ENCODE data around the gene PSMB1.
"Not testable (repeated sequence)": the region's sequence is repeated elsewhere in the genome, so short reads cannot be mapped to it uniquely, and the experiment has no call there.

Gene PSMB1

DNA sequence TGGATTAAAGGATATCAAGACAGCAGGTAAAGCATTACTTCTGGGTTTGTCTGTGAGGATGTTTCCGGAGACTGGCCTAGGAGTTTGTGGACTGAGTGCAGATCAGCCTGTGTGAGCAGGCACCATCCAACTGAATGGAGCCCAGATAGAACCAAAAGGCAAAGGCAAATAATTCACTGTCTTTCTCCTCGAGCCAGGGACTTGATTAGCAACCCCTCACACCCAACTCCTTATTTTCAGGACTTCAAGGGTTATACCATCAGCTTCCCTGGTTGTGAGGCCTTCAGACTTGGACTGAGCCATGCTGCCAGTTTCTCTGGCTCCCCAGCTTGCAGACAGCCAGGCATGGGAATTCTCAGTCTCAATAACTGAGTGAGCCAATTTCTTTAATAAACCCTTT, 19.3 kb downstream of the PSMB1 start:
- no peak for DNase-seq

DNA sequence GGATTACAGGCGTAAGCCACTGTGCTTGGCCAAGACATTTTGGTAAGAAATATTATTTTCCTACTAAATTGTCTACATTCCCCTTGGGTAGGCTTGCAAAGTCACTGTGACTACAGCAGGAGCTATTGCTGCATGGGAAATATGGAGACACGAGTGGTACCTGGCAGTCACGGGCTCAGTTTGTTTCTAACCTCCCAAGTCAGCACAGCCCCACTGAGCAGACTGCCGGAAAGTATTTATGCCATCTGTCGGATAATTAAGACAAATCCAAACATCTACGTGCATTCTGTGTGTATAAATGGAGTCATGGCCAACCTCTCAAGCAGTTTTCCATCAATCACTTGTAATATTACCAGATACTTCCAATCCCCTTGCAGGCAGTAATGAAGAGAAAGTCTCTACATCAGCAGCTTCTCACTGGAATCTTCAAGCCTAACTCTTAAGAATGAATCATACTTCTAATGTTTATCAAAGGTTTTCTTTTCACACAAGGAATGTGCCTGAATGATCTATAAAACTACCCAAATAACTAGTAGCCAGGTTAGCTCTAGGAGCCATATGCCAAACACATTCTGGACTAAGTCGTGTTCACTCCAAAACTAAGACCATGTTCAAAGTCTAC, 20.1 kb downstream of the PSMB1 start:
- DNase-seq, result no peak

DNA sequence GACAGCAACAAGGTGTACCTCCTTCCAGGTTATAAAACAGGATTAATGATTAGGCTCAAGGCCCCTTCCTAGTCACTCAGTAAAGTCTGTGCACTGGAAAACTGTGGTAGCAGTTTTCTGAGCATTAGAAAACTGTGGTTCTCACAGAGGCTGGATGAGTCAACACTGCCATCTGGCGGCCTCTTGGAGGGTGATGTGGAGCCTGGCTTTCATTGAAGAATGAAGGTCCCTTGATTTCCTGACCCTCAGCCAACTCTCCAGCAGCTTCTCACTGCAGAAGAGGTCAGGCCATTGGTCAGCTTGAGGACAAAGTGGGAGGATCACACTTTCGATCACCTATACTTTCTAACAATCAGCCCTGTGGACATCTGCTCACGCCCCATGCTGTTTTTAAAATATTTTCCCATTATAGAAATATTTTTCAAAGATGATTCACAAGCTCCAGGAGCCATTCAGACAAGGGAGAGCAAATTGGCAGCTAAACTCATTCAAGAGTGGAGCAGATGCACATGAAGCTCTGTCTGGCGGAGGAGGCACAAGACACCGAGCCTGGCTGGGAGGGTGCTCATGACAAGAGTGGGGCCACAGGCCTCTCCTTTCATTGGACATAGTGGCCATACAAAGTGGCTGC, 23.2 kb downstream of the PSMB1 start:
- DNase-seq, result peak; percentile 61

DNA sequence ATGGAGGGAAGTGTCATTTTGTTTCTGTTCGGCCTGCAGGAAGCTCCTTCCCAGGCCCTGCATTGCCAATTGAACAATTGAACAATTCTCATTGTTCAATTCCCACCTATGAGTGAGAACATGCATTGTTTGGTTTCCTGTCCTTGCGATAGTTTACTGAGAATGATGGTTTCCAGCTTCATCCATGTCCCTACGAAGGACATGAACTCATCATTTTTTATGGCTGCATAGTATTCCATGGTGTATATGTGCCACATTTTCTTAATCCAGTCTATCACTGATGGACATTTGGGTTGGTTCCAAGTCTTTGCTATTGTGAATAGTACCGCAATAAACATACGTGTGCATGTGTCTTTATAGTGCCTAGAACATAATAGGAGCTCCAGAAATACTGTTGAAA, 25.1 kb downstream of the PSMB1 start:
- not testable (repeated sequence) for DNase-seq

DNA sequence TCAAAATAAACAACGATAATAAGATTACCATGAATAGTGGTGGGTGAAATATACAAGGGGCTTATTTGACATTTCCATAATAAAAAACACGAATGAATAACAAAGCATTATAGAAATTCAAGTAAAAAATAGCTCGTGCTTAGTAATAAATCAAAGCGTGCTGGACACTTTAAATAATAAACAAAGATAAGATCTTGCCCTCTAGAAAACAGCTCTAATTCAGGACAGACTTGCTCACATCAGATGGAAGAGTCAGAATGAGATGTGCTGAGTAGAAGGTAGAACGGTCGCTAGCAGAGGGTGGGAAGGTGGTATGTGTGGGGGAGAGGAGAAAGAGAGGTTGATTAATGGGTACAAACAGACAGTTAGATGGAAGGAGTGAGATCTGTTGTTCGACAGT, 27.3 kb downstream of the PSMB1 start:
- DNase-seq, result no peak

DNA sequence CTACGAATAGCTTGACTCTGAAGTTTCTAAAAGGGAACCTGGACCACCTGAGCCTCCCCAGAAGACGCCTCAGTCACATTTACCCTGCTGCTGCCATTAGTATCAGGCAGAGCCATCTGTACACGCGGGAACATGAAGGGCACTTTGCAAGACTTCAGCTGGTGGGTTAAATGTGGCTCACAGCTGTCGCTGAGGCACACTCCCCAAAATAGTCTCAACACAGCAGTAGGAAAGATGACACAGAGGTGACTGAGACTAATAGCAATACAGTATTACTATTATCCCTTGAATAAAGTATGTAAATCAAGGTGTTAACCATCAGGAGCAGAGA, 29.0 kb downstream of the PSMB1 start:
- no peak for DNase-seq

DNA sequence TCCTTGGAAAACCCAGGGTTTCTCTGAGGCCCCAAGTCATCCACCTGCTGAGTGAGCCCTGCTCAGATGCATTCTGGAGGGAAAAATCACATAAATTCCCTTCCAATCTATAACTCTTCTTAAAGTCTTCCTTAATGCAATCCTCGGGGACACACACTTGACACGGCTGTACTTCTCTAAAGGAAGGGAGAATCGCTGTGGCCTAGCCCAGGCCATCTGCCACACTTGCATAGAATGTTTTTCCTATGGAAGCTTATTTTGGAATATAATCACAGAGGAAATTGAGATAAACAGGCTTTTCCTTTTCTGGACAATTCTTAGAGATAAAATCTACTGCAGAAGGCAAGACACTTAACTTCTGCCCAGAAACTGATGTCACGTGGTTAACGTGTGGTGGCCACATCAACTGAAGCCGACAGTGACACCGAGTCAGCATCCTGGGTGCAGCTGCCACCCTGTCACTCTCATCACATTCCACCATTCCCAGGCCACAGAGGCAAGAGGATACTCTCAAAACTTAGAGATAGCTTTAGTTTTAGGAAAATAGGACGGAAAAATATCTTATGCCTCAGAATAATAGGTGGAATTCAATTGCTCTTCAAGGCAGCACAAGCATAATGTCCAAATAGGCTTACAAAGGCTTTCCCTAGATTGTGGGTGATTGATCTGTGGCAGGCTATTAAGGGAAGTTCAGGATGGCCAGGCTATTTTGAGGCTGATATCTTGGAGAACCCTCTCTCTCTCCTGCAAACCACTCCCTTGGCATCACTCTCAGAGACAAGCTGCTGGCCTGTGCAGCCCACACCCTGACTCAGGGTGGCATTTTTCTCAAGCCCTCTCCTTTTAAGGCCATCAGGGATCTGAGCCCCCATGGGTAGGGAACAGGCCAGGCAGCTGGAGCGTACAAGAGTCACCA, 29.6 kb downstream of the PSMB1 start:
- DNase-seq, result no peak

DNA sequence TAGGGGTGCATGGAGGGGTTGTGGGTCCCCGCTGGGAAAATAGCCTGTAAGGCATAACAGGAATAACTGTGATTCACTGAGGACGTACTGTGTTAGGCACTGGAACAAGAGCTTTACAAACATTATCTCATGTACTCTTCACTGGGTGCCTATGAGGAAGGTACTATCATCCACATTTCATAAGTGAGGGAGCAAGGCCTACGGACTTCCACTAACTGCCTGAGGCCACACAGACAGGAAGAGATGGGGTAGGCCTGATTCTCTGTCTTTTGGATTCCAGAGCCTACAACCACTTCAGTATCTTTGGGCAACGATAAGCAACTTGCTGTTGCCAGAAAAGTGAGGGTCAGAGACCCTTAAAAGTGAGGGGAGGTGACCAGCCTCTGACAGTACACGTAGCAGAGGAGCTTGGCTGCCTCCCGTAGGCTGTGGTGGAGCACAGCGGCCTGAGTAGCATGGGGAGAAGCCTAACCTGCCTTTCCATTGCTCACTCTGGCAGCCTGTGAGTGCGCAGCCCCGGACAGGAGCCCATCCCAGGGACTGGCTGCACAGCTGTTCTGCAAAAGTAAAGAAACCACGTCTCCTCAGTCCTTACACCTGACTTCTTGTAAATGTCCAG, 30.4 kb downstream of the PSMB1 start:
- peak; percentile 6 for DNase-seq

DNA sequence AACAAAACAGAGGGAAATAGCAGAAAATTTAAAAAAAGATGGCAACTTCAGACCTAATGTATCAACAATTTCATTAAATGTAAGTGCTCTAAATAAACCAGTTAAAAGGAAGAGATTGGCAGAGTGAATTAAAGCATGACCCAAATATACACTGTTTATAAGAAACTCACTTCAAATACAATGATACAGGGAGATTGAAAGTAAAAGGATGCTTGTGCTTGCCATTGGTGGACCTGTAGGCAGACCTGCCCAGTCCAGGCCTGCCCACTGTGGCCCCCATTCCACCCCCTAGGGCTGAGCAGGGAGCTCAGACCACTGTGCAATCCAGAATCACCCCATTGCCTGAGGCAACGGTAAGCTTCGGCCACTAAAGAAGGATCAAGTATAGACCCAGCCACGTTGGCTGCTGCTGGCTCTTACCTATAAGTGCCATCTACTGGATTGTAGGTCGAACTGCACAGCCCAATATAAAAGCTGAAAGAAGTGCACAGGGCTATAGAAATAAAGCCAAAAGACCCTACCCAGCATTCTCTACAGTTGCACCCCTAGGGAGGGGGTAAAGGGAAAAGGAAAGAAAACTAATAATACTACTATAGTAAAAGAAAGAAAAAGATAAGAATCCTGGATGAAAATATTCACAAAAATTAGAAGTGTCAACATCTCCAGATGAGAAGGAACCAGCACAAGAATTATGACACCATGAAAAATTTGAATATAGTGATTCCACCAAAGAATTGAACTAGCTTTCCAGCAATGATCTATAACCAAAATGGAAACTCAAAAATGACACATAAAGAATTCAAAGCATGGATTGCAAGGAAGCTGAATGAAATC, 36.1 kb downstream of the PSMB1 start:
- peak; percentile 36 for DNase-seq

DNA sequence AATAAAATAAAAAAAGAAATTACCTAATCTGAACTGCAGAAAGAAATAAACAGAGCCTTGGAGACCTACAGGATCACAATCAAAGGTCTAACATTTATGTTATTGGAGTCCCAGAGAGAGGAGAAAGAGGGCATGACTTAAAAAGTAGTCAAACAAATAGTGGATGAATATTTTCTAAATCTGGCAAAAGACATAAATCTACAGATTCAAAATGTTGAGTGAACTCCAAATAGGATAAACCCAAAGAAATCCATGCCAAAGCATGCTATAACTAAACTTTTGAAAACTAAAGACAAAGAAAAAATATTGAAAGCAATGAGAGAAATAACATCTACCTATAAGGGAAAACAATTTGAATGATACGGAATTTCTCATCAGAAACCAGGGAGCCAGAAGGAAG, 38.2 kb downstream of the PSMB1 start:
- DNase-seq, result no peak

DNA sequence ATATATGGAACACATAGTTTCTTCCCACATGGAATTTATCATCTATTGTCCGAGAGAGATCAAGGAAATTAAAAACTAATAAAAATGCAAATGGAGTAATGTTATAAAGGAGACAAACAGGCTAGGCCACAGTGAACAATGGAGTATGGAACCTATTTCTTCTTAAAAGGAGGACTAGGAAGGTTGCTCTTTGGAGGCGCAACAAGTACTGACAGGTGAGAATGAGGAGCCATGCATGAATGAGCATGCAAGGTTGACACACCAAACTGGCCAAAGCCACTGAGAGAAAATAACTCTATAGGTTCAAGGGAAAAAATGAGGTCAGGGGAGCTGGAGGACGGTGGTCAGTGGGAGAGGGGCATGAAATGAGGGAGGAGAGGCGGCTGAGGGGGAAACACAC, 40.9 kb downstream of the PSMB1 start:
- no peak for DNase-seq

DNA sequence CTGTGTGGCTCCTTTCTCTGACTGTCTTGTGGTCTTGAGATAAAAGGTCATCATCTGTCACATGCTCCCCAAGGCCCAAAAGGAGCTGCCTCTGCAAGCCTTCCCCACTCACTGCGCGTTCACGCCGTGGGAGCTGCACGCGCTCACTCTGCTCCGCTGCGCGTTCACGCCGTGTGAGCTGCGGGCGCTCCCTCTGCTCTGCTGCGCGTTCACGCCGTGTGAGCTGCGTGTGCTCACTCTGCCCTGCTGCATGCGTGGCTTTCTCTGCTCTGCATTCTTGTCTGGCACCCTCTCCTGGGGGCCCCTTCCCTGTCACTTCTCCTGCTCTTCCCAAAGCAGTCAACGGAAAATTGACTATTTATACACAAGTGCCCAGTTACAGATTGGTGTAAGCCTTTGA, 42.5 kb downstream of the PSMB1 start:
- DNase-seq, result no peak

DNA sequence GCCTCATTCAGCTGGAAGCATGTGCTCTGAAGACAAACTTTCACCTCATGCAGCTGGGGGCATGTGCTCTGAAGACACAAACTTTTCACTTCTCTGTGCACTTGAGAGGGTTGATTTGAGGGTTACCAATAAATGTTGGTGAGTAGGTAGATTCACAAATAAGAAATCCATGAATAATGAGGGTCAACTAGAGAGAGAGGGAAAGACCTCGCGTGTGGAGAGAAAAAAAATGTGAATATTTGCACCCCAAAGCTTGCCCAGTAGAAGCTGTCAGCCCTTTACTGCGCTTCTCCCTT, 43.4 kb downstream of the PSMB1 start:
- DNase-seq, result no peak

DNA sequence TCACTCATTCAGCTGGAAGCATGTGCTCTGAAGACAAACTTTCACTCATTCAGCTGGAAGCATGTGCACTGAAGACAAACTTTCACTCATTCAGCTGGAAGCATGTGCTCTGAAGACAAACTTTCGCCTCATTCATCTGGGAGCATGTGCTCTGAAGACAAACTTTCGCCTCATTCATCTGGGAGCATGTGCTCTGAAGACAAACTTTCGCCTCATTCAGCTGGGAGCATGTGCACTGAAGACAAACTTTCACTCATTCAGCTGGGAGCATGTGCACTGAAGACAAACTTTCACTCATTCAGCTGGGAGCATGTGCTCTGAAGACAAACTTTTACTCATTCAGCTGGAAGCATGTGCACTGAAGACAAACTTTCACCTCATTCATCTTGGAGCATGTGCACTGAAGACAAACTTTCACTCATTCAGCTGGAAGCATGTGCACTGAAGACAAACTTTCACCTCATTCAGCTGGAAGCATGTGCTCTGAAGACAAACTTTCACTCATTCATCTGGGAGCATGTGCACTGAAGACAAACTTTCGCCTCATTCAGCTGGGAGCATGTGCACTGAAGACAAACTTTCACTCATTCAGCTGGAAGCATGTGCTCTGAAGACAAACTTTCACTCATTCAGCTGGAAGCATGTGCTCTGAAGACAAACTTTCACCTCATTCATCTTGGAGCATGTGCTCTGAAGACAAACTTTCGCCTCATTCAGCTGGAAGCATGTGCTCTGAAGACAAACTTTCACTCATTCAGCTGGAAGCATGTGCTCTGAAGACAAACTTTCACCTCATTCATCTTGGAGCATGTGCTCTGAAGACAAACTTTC, 44.0 kb downstream of the PSMB1 start:
- DNase-seq, result not testable (repeated sequence)

DNA sequence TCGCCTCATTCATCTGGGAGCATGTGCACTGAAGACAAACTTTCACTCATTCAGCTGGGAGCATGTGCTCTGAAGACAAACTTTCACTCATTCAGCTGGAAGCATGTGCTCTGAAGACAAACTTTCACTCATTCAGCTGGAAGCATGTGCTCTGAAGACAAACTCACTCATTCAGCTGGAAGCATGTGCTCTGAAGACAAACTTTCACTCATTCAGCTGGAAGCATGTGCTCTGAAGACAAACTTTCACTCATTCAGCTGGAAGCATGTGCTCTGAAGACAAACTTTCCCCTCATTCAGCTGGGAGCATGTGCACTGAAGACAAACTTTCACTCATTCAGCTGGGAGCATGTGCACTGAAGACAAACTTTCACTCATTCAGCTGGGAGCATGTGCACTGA, 44.8 kb downstream of the PSMB1 start:
- DNase-seq, result not testable (repeated sequence)

DNA sequence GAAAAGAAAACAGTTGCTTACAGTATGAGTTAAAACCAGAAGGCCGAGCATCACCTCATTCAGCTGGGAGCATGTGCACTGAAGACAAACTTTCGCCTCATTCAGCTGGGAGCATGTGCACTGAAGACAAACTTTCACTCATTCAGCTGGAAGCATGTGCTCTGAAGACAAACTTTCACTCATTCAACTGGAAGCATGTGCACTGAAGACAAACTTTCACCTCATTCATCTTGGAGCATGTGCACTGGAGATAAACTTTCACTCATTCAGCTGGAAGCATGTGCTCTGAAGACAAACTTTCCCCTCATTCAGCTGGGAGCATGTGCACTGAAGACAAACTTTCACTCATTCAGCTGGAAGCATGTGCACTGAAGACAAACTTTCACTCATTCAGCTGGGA, 45.4 kb downstream of the PSMB1 start:
- not testable (repeated sequence) for DNase-seq

DNA sequence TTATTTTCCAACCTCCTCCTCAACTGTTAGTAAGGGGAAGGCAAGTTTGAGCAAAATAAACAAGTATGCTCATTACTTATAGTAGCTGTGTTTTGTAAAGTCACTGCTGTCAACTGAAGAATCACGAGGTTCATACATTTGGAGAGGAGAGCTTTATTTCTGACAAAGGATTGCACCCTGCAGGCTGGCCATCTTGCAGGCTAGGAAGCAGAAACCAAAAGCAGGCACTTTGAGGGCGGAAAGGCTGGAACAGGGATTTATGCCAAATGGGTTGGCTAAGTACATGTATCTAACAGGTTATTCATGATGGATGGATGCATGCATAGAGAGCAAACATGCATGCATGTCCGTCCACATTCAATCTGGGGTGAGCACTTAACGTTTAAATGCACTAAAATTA, 46.7 kb downstream of the PSMB1 start:
- no peak for DNase-seq

DNA sequence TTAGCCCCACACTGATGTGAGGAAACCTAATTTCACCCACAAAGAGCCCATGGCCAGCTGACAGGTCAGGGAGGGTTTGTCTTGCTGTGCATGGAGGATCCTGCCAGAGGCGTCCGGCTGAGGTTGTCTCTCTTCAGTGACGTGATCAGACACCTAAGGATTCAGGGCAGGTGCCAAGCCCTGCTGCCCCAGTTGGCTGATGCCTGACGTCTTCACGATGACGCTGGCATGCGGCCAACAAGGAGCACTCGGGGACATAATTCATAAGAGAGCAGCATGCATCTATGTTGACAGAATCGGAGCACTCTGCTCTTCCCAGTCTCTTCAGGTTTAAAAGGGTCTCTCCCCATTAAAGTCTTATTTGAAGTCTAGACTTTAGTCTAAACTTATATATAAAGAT, 47.8 kb downstream of the PSMB1 start:
- DNase-seq, result no peak

DNA sequence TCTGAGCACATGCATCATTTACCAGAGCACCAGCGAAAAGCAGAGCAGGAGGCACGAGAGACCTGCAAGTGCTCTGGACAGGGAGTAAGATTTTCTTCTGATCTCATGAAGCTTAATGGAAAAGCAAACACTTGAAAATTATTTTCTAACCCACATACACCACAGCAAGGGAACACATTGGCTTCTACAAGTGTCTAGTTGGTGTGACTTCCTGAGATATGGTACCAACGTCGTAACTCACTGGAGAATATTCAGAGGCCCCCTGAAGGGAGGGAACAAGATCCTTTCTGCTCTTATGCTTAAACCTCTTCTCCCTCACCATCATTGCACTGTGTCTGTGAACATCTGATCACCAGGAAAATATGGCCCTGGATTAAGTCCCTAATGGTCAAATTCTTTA, 48.6 kb downstream of the PSMB1 start:
- no peak for DNase-seq

DNA sequence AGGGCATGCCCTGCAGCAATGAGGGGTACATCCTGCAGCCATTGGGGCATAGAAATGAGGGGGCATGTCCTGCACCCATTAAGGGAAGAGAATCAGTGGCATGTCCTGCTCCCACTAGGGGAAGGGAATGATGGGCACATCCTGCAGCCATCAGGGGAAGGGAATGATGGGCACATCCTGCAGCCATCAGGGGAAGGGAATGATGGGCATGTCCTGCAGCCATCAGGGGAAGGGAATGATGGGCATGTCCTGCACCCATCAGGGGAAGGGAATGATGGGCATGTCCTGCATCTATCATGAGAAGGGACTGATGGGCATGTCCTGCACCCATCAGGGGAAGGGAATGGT, 49.7 kb downstream of the PSMB1 start:
- no peak for DNase-seq

DNA sequence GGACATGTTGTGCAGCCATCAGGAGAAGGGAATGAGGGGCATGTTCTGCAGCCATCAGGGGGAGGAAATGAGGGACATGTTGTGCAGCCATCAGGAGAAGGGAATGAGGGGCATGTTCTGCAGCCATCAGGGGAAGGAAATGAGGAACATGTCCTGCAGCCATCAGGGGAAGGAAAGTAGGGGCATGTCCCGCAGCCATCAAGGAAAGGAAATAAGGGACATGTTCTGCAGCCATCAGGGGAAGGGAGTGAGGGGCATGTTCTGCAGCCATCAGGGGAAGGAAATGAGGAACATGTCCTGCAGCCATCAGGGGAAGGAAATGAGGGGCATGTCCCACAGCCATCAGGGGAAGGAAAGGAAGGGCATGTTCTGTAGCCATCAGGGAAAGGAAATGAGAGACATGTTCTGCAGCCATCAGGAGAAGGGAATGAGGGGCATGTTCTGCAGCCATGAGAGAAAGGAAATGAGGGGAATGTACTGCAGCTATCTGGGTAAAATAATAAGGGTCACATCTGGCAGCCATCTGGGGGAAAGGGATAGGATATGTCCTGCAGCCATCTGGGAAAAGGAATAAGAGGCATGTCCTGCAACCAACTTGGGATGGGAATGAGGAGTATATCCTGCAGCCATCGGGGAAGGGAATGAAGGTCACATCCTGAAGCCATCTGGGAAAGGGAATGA, 50.2 kb downstream of the PSMB1 start:
- DNase-seq, result not testable (repeated sequence)

DNA sequence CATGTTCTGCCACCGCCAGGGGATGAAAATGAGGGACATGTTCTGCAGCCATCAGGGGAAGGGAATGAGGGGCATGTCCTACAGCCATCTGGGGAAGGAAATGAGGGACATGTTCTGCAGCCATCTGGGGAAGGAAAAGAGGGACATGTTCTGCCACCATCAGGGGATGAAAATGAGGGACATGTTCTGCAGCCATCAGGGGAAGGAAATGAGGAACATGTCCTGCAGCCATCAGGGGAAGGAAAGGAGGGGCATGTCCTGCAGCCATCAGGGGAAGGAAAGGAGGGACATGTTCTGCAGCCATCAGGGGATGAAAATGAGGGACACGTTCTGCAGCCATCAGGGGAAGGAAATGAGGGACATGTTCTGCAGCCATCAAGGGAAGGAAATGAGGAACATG, 50.8 kb downstream of the PSMB1 start:
- DNase-seq, result not testable (repeated sequence)
